CD4-positive, alpha-beta T cell (primary cell): ENCODE measurements around the gene TP53INP2. TPM values are rescaled to one million over a fixed set of nuclear protein-coding genes. Genes with fewer than 3 reads are reported as not detected.

Experiments
- ATAC-seq: fragments of 200-7000 bp; cut with Tn5 transposase; one replicate; pipeline ENCODE4 v1.10.0; 2022; ENCODE audit warnings: mild to moderate bottlenecking; ENCODE audit not compliant: poor library complexity
- CTCF ChIA-PET: fragments of 350-600 bp; sonication (Branson Sonifier 250); formaldehyde crosslinking; loops from one replicate; lab custom pipeline; 2021; ENCODE audit warnings: antibody characterized with exemption, inconsistent platforms; lab: Charles Lee
- POLR2A ChIA-PET: fragments of 350-600 bp; sonication (Branson Sonifier 250); formaldehyde crosslinking; loops from one replicate; lab custom pipeline; 2021; ENCODE audit warnings: antibody characterized with exemption, inconsistent platforms; lab: Charles Lee
- DNase-seq, 14 experiments: peaks; one replicate each; pipeline ENCODE4 v3.0.0-alpha.2; 2013 to 2020; ENCODE audit warnings: mixed read lengths in 2 of 14
- H3K27ac ChIP-seq, 2 donors: one replicate each; pipeline versions ENCODE4 v1.5.1 to v1.7.0; 2013; ENCODE audit warnings: low read length in 2 of 2, low read depth in 1 of 2, mild to moderate bottlenecking in 1 of 2
- H3K27me3 ChIP-seq, 2 experiments: 1 replicate in 1 of 2; 2 replicates in 1 of 2; pipeline versions ENCODE4 v1.6.1 to v1.7.0; 2013; ENCODE audit warnings: low read length in 2 of 2, control low read depth in 1 of 2, mild to moderate bottlenecking in 1 of 2, moderate library complexity in 1 of 2; ENCODE audit not compliant: insufficient read depth in 2 of 2, control insufficient read depth in 1 of 2
- H3K36me3 ChIP-seq: one replicate; pipeline ENCODE4 v1.6.1; 2013; ENCODE audit warnings: low read length, control low read depth; ENCODE audit not compliant: insufficient read depth
- H3K4me1 ChIP-seq: one replicate; pipeline ENCODE4 v1.6.1; 2013; ENCODE audit warnings: low read length, control low read depth; ENCODE audit not compliant: insufficient read depth
- H3K4me3 ChIP-seq: one replicate; pipeline ENCODE4 v1.5.1; 2013; ENCODE audit warnings: mild to moderate bottlenecking, low read length, moderate library complexity
- H3K9me3 ChIP-seq, 2 experiments: 1 replicate in 1 of 2; 2 replicates in 1 of 2; pipeline versions ENCODE4 v1.6.1 to v1.7.0; 2013; ENCODE audit warnings: low read length in 2 of 2, mild to moderate bottlenecking in 2 of 2, control low read depth in 1 of 2, moderate library complexity in 1 of 2; ENCODE audit not compliant: control insufficient read depth in 1 of 2, insufficient read depth in 1 of 2
- H3K27ac Mint-ChIP-seq: one replicate; pipeline ENCODE4 v1.8.0; 2020; ENCODE audit warnings: mixed read lengths
- H3K27me3 Mint-ChIP-seq: one replicate; pipeline ENCODE4 v1.8.0; 2021; ENCODE audit warnings: mixed read lengths
- H3K36me3 Mint-ChIP-seq: one replicate; pipeline ENCODE4 v1.8.0; 2021; ENCODE audit warnings: low read depth, mixed read lengths
- H3K4me1 Mint-ChIP-seq: one replicate; pipeline ENCODE4 v1.8.0; 2021; ENCODE audit warnings: low read depth, mixed read lengths
- H3K4me3 Mint-ChIP-seq: one replicate; pipeline ENCODE4 v1.8.0; 2020; ENCODE audit warnings: mild to moderate bottlenecking, mixed read lengths
- H3K9me3 Mint-ChIP-seq: one replicate; pipeline ENCODE4 v1.8.0; 2020; ENCODE audit warnings: mixed read lengths
- intact Hi-C, 2 experiments: fragments of 100-400 bp; cut with DNase I in 1 of 2; cut with micrococcal nuclease in 1 of 2; formaldehyde crosslinking; loops; one replicate each; pipeline versions ENCODE4 v1.15.1 to v1.9.0; 2023 to 2025; cut with DNase I, micrococcal nuclease
- total RNA-seq, 174 experiments: library from RNA in 2 of 174; stranded (reverse) in 2 of 174; gene quantifications; one replicate each; pipeline ENCODE4 v1.2.3 and lab custom pipeline; 2021 to 2026
- TF ChIP-seq, protein P1 (sequence below): fragments of 200-600 bp; IDR thresholded peaks from one replicate; pipeline ENCODE4 v1.8.0; 2022; ENCODE audit warnings: antibody characterized with exemption, mild to moderate bottlenecking

Gene TP53INP2
- total RNA-seq, 2 experiments from 2014 or later: 65.8 to 72.7 TPM

DNA sequence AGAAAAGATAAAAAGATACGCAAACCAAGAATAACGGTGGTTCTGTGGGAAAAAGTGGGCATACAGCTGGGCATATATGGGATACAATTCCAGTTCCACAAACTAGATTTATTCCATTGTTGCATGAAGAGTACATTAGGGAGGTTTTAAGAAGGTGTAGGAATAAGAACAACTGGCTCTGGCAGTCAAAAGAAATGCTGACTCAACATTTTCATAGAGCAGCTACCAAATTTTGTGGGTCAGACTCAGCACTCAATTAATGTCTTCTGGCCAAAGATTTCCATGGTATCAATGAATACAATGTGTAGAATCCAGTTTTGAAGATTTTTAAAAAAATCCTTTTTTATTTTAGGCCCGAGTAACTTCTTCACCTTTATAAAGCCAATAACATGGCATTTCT is 40.2 kb downstream of the TP53INP2 start:
- CTCF ChIA-PET: no interaction called here
- no peaks in the 10 kb centered on the region for H3K9me3 Mint-ChIP-seq
- no peaks in the 10 kb centered on the region for H3K4me1 Mint-ChIP-seq
- POLR2A ChIA-PET: no interaction called here
- TF ChIP-seq, protein P1, sequence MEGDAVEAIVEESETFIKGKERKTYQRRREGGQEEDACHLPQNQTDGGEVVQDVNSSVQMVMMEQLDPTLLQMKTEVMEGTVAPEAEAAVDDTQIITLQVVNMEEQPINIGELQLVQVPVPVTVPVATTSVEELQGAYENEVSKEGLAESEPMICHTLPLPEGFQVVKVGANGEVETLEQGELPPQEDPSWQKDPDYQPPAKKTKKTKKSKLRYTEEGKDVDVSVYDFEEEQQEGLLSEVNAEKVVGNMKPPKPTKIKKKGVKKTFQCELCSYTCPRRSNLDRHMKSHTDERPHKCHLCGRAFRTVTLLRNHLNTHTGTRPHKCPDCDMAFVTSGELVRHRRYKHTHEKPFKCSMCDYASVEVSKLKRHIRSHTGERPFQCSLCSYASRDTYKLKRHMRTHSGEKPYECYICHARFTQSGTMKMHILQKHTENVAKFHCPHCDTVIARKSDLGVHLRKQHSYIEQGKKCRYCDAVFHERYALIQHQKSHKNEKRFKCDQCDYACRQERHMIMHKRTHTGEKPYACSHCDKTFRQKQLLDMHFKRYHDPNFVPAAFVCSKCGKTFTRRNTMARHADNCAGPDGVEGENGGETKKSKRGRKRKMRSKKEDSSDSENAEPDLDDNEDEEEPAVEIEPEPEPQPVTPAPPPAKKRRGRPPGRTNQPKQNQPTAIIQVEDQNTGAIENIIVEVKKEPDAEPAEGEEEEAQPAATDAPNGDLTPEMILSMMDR: no peak
- no peak overlapping the region for H3K27ac ChIP-seq
- H3K27me3 ChIP-seq: no peaks in the 10 kb centered on the region
- H3K36me3 ChIP-seq: peaks cover 65% of the 10 kb centered on the region
- no peaks in the 10 kb centered on the region for H3K27me3 Mint-ChIP-seq
- no peaks in the 10 kb centered on the region for H3K9me3 ChIP-seq
- no peak overlapping the region for H3K4me3 Mint-ChIP-seq
- intact Hi-C loops: no loop called here
- H3K4me3 ChIP-seq: no peak overlapping the region
- no peak for ATAC-seq
- no peak overlapping the region for H3K27ac Mint-ChIP-seq
- H3K4me1 ChIP-seq: no peaks in the 10 kb centered on the region
- DNase-seq: no peak
- peaks cover 82% of the 10 kb centered on the region for H3K36me3 Mint-ChIP-seq

DNA sequence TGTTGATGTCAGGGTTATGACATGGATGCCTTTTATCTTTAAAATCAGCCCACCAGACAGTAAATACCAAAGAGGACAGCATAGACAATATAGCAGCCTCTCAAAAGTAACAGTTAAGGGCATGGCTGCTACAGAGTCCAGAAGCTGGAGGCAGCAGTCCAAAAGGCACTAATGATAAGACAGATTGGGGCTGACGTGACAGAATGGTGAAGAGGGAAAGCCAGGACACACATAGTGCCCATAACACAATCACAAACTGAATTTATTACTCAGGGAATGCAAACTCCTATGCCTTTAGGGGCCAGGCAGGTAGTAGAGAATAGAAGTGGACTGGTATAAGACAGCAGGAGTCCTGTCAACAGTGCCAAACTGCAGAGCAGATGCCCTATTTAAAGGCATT is 40.7 kb downstream of the TP53INP2 start:
- no peak overlapping the region for H3K4me3 ChIP-seq
- H3K9me3 ChIP-seq: no peaks in the 10 kb centered on the region
- H3K36me3 Mint-ChIP-seq: peaks cover 84% of the 10 kb centered on the region
- ATAC-seq (no peak), DNase-seq (no peak)
- H3K27me3 ChIP-seq: no peaks in the 10 kb centered on the region
- H3K4me1 ChIP-seq: no peaks in the 10 kb centered on the region
- no peaks in the 10 kb centered on the region for H3K4me1 Mint-ChIP-seq
- TF ChIP-seq, protein P1: no peak
- CTCF ChIA-PET: no interaction called here
- H3K27me3 Mint-ChIP-seq: no peaks in the 10 kb centered on the region
- no peak overlapping the region for H3K27ac ChIP-seq
- POLR2A ChIA-PET: no interaction called here
- intact Hi-C loops: no loop called here
- no peaks in the 10 kb centered on the region for H3K9me3 Mint-ChIP-seq
- no peak overlapping the region for H3K27ac Mint-ChIP-seq
- no peak overlapping the region for H3K4me3 Mint-ChIP-seq
- peaks cover 70% of the 10 kb centered on the region for H3K36me3 ChIP-seq

DNA sequence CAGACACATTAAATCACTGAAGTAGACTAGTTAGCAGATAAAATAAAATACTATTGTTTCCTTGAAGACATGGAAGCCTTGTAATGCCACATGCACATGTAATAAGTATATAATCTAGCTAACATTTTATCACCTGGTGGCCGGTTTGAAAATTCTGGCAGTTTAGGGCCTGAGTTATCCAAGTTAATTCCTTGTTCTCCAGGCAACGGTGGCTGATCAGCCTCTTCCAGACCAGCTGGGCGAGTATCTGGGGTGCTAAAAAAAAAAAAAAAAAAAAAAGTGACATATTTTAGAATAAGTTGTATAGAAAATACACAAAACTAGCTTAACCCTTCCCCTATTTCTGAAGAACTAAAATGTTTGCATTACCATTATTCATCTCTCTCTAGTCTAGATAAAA is 42.5 kb downstream of the TP53INP2 start:
- no peak overlapping the region for H3K4me3 ChIP-seq
- Mint-ChIP-seq H3K27me3 (no peaks in the 10 kb centered on the region), H3K36me3 (peaks cover 88% of the 10 kb centered on the region), H3K27ac (no peak overlapping the region), H3K4me3 (no peak overlapping the region), H3K9me3 (no peaks in the 10 kb centered on the region), H3K4me1 (no peaks in the 10 kb centered on the region)
- peaks cover 72% of the 10 kb centered on the region for H3K36me3 ChIP-seq
- DNase-seq (no peak), ATAC-seq (no peak)
- no peak overlapping the region for H3K27ac ChIP-seq
- intact Hi-C loops: no loop called here
- no peaks in the 10 kb centered on the region for H3K9me3 ChIP-seq
- H3K27me3 ChIP-seq: no peaks in the 10 kb centered on the region
- H3K4me1 ChIP-seq: no peaks in the 10 kb centered on the region
- TF ChIP-seq, protein P1: no peak
- ChIA-PET CTCF (no interaction called here), POLR2A (no interaction called here)
